WTC11 (cell line): Measurements from ENCODE around the gene CRABP2. TPM values are rescaled to one million over a fixed set of nuclear protein-coding genes. Genes with fewer than 3 reads are reported as not detected.
A peak's percentile ranks its signal among the peaks of the same experiment; 100 is the strongest.

Experiments
- ATAC-seq: fragments of 200-7000 bp; cut with Tn5 transposase; 2 replicates; pipeline ENCODE4 v1.10.0; 2021; ENCODE audit warnings: mild to moderate bottlenecking, moderate library complexity
- CTCF ChIA-PET: fragments of 300-600 bp; sonication (Branson Sonifier 250); formaldehyde crosslinking; loops from one replicate; lab custom pipeline; 2021; ENCODE audit warnings: antibody characterized with exemption; lab: Charles Lee
- POLR2A ChIA-PET: fragments of 350-600 bp; sonication (Branson Sonifier 250); formaldehyde crosslinking; loops from one replicate; lab custom pipeline; 2021; ENCODE audit warnings: antibody characterized with exemption; lab: Charles Lee
- DNase-seq: peaks from one replicate; pipeline ENCODE4 v3.0.0; 2021; ENCODE audit warnings: low spot score
- H3K27ac Mint-ChIP-seq: 2 replicates; pipeline ENCODE4 v1.8.0; 2021; ENCODE audit warnings: mixed read lengths
- H3K27me3 Mint-ChIP-seq: 2 replicates; pipeline ENCODE4 v1.8.0; 2021; ENCODE audit warnings: low read depth, mild to moderate bottlenecking, moderate library complexity, mixed read lengths
- H3K36me3 Mint-ChIP-seq: 2 replicates; pipeline ENCODE4 v1.8.0; 2021; ENCODE audit warnings: mixed read lengths
- H3K4me1 Mint-ChIP-seq: 2 replicates; pipeline ENCODE4 v1.8.0; 2022; ENCODE audit warnings: mixed read lengths
- H3K4me3 Mint-ChIP-seq: 2 replicates; pipeline ENCODE4 v1.8.0; 2021; ENCODE audit warnings: mild to moderate bottlenecking, moderate library complexity, mixed read lengths
- H3K9me3 Mint-ChIP-seq: 2 replicates; pipeline ENCODE4 v1.8.0; 2021; ENCODE audit warnings: mixed read lengths
- ELF4 ChIP-seq: sonication (generic); formaldehyde crosslinking; IDR thresholded peaks from 2 replicates; pipeline ENCODE4 v1.8.1; 2022; ENCODE audit warnings: low read depth, mild to moderate bottlenecking, moderate library complexity, missing genetic modification reagents
- EMX1 ChIP-seq: fragments of 250-450 bp; sonication (Bioruptor Pico); IDR thresholded peaks from 2 replicates; pipeline ENCODE4 v1.8.0; 2021; ENCODE audit warnings: mild to moderate bottlenecking
- FOXK1 ChIP-seq: sonication (generic); formaldehyde crosslinking; IDR thresholded peaks from 2 replicates; pipeline ENCODE4 v1.8.0; 2022; ENCODE audit warnings: mild to moderate bottlenecking, moderate library complexity, missing genetic modification reagents
- GABPB1 ChIP-seq: sonication (generic); formaldehyde crosslinking; IDR thresholded peaks from 2 replicates; pipeline ENCODE4 v1.8.1; 2023; ENCODE audit warnings: mild to moderate bottlenecking, missing genetic modification reagents
- JAZF1 ChIP-seq: fragments of 250-450 bp; sonication (Bioruptor Pico); IDR thresholded peaks from 2 replicates; pipeline ENCODE4 v1.9.0; 2021; ENCODE audit warnings: moderate library complexity, mild to moderate bottlenecking, inconsistent platforms
- NFE2L1 ChIP-seq: sonication (generic); formaldehyde crosslinking; IDR thresholded peaks from 2 replicates; pipeline ENCODE4 v1.8.1; 2023; ENCODE audit warnings: missing genetic modification reagents
- NFYB ChIP-seq: sonication (generic); formaldehyde crosslinking; conservative IDR thresholded peaks from 2 replicates; pipeline ENCODE4 v1.8.0; 2022; ENCODE audit warnings: low read depth, missing genetic modification reagents
- SOX15 ChIP-seq: fragments of 250-450 bp; sonication (Bioruptor Pico); IDR thresholded peaks from 2 replicates; pipeline ENCODE4 v1.9.0; 2021; ENCODE audit warnings: mild to moderate bottlenecking
- ZNF138 ChIP-seq: sonication (generic); formaldehyde crosslinking; conservative IDR thresholded peaks from 2 replicates; pipeline ENCODE4 v1.8.1; 2022; ENCODE audit warnings: mild to moderate bottlenecking, moderate library complexity, missing genetic modification reagents
- ZNF263 ChIP-seq: sonication (generic); formaldehyde crosslinking; IDR thresholded peaks from 2 replicates; pipeline ENCODE4 v1.8.1; 2022; ENCODE audit warnings: low read depth, mild to moderate bottlenecking, moderate library complexity, missing genetic modification reagents
- ZNF416 ChIP-seq: fragments of 250-450 bp; sonication (Bioruptor Pico); IDR thresholded peaks from 2 replicates; pipeline ENCODE4 v1.9.0; 2021; ENCODE audit warnings: mild to moderate bottlenecking, inconsistent platforms
- total RNA-seq: library from RNA; stranded (reverse); gene quantifications from 3 replicates; pipeline ENCODE4 v1.2.3, GENCODE V29; 2021
- TF ChIP-seq, protein P1 (sequence below): fragments of 250-450 bp; sonication (Bioruptor Pico); IDR thresholded peaks from 2 replicates; pipeline ENCODE4 v1.9.0; 2021; ENCODE audit warnings: mild to moderate bottlenecking
- TF ChIP-seq, protein P2 (sequence below): sonication (generic); formaldehyde crosslinking; IDR thresholded peaks from 2 replicates; pipeline ENCODE4 v1.8.0; 2022; ENCODE audit warnings: mild to moderate bottlenecking, missing genetic modification reagents
- TF ChIP-seq, protein P3 (sequence below): sonication (generic); formaldehyde crosslinking; IDR thresholded peaks from 2 replicates; pipeline ENCODE4 v1.8.1; 2022; ENCODE audit warnings: mild to moderate bottlenecking, missing genetic modification reagents, moderate library complexity, borderline replicate concordance
- TF ChIP-seq, protein P4 (sequence below): sonication (generic); formaldehyde crosslinking; IDR thresholded peaks from 2 replicates; pipeline ENCODE4 v1.8.0; 2023; ENCODE audit warnings: missing genetic modification reagents
- TF ChIP-seq, protein P5 (sequence below): sonication (generic); formaldehyde crosslinking; IDR thresholded peaks from 2 replicates; pipeline ENCODE4 v1.8.0; 2022; ENCODE audit warnings: mild to moderate bottlenecking, missing genetic modification reagents

CRABP2 gene
- total RNA-seq, 1 experiment from 2014 or later, result 135 TPM

DNA sequence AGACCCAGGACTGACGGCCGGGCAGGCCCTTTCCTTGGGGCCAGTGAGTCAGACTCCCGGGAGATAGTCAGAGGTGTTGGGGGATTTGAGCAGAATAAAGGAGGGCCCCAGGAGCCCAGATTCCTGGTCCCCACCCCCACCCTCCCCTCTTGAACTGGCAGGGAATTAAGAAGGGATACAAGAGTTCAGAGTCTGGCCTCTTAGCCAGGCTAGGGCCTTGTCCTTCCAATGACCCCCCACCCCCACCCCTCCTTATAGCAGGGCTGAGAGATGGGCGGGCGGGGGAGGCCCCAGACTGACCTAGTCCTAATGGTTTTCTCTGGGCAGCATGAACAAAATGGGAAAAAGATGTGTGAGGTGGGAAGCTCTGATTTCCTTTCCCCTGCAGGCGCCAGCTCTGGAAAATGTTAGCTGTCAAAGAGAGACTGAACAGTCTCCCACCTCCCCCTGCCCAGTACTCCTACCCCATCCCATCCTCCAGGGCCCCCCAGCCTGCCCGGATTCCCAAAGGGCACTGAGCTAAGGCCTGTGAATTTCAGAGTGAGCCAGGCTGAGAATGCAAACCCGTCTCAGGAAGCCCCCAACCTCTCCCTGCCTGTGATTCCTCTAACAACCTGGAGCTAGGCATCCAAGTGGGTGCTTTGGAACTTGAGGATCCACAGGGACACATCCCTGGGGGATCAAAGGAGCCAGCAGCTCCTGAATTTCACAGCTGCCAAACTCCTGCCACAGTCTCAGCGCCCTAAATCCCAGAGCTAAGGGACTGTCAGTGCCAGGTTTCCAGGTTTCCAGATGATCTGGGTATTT, 5.8 kb upstream of the CRABP2 start:
- TF ChIP-seq ZNF416, result no peak
- TF ChIP-seq FOXK1 (CRISPR knock-in tag), result no peak
- TF ChIP-seq, protein P1, sequence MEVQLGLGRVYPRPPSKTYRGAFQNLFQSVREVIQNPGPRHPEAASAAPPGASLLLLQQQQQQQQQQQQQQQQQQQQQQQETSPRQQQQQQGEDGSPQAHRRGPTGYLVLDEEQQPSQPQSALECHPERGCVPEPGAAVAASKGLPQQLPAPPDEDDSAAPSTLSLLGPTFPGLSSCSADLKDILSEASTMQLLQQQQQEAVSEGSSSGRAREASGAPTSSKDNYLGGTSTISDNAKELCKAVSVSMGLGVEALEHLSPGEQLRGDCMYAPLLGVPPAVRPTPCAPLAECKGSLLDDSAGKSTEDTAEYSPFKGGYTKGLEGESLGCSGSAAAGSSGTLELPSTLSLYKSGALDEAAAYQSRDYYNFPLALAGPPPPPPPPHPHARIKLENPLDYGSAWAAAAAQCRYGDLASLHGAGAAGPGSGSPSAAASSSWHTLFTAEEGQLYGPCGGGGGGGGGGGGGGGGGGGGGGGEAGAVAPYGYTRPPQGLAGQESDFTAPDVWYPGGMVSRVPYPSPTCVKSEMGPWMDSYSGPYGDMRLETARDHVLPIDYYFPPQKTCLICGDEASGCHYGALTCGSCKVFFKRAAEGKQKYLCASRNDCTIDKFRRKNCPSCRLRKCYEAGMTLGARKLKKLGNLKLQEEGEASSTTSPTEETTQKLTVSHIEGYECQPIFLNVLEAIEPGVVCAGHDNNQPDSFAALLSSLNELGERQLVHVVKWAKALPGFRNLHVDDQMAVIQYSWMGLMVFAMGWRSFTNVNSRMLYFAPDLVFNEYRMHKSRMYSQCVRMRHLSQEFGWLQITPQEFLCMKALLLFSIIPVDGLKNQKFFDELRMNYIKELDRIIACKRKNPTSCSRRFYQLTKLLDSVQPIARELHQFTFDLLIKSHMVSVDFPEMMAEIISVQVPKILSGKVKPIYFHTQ, result no peak
- Mint-ChIP-seq H3K27me3 (no peaks in the 10 kb centered on the region; the same call in 1 of the 2 replicates), H3K4me1 (peaks cover 55% of the 10 kb centered on the region), H3K9me3 (no peaks in the 10 kb centered on the region), H3K36me3 (no peaks in the 10 kb centered on the region), H3K27ac (no peak overlapping the region), H3K4me3 (no peak overlapping the region)
- ChIA-PET CTCF (interaction anchor here (0.7 to 25.2 kb wide), 9 partner anchors 10 to 209 kb away, joined by 3 to 1553 read pairs (median 7); partner anchors contain the start of genes ISG20L2, METTL25B and NTRK1), POLR2A (interaction anchor here (0.5 to 1.6 kb wide), 4 partner anchors 22 to 222 kb away, joined by 3 to 5 read pairs (median 4); no protein-coding TSS in a partner anchor)
- ATAC-seq (no peak), DNase-seq (no peak)

DNA sequence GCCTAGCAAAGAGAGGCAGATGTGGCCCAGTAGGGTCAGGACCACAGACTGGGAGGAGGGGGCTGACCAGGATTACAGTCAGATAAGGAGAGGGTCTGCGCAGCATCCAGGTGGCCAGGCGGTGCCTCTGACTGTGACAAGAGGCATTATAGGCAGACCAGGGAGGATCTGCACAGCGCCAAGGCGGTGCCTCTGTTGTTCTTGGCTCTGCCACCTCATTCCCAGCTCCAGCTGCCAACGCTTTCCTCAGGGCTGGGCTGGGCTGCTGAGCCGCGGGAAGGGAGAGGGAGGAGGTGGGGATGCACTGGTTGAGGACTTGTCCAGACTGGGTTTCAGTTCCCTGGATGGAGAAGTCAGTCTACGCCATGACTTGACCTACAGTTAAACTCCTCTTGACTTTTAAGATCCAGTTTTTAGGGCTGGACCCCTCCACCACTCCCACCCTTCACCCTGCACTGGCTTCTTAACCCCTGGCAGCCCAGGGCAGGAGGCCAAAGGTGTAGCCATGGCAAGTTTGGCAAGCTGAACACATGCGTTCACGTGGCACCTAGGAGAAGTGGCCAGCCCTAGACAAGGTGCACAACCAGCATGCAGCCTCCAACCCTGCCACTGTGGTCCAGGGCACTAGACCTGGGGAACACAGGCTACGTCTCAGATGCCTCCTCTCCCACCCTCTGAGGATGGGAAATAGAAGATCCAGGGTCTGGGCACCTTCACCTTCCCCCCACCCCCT, 4.5 kb upstream of the CRABP2 start:
- TF ChIP-seq EMX1 (CRISPR knock-in tag), result no peak
- no peak for TF ChIP-seq ZNF138
- TF ChIP-seq, protein P2, sequence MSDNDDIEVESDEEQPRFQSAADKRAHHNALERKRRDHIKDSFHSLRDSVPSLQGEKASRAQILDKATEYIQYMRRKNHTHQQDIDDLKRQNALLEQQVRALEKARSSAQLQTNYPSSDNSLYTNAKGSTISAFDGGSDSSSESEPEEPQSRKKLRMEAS (CRISPR knock-in tag), result no peak
- TF ChIP-seq, protein P3, sequence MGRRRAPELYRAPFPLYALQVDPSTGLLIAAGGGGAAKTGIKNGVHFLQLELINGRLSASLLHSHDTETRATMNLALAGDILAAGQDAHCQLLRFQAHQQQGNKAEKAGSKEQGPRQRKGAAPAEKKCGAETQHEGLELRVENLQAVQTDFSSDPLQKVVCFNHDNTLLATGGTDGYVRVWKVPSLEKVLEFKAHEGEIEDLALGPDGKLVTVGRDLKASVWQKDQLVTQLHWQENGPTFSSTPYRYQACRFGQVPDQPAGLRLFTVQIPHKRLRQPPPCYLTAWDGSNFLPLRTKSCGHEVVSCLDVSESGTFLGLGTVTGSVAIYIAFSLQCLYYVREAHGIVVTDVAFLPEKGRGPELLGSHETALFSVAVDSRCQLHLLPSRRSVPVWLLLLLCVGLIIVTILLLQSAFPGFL (CRISPR knock-in tag), result no peak
- TF ChIP-seq NFYB (CRISPR knock-in tag), result no peak
- TF ChIP-seq JAZF1 (CRISPR knock-in tag), result no peak
- no peak for TF ChIP-seq ELF4
- TF ChIP-seq ZNF263 (CRISPR knock-in tag), result no peak
- no peak for TF ChIP-seq SOX15 (CRISPR knock-in tag)
- H3K9me3 Mint-ChIP-seq, result no peaks in the 10 kb centered on the region
- no peak for ATAC-seq
- peaks cover 55% of the 10 kb centered on the region for H3K4me1 Mint-ChIP-seq
- ChIA-PET CTCF (interaction anchor here (1.0 to 25.2 kb wide), 5 partner anchors 8 to 86 kb away, joined by 5 to 1553 read pairs (median 7); partner anchors contain the start of genes ISG20L2 and METTL25B), POLR2A (interaction anchor here (4.7 to 5.4 kb wide), 2 partner anchors 18 to 33 kb away, joined by 47 to 195 read pairs; partner anchors contain the start of gene NES)
- no peak overlapping the region for H3K4me3 Mint-ChIP-seq
- no peak for DNase-seq
- H3K27ac Mint-ChIP-seq, result no peak overlapping the region
- H3K36me3 Mint-ChIP-seq, result no peaks in the 10 kb centered on the region
- peaks cover 4% of the 10 kb centered on the region for H3K27me3 Mint-ChIP-seq

DNA sequence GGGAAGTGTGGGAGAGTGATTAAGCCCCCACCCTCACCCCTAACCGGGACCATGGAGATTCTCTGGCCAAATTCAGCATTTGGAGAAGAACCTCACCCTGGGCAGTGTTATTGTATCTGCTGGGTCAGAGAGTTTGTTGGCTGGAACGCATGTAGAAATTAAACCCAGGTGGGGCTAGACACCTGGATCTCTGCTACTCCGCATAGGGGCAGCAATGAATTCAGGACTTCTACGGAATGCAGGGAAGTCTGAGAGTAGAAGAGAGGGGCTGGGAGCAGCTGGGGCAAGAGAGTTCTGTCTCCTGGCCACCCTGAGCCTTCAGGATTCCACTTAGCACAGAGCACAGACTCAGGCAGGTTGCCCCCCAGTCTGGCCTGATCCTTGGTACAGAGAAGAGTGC, 3.6 kb upstream of the CRABP2 start:
- CTCF ChIA-PET, result interaction anchor here (0.8 to 25.2 kb wide), 8 partner anchors 11 to 365 kb away, joined by 3 to 1553 read pairs (median 20); partner anchors contain the start of genes INSRR, ISG20L2, METTL25B and NES
- peaks cover 61% of the 10 kb centered on the region for H3K4me1 Mint-ChIP-seq
- H3K4me3 Mint-ChIP-seq, result peak overlapping the region; percentile 84
- no peaks in the 10 kb centered on the region for H3K36me3 Mint-ChIP-seq
- H3K27me3 Mint-ChIP-seq, result peaks cover 13% of the 10 kb centered on the region
- ATAC-seq (no peak), DNase-seq (no peak)
- POLR2A ChIA-PET, result interaction anchor here (1.0 to 5.4 kb wide), 5 partner anchors 17 to 32 kb away, joined by 3 to 195 read pairs (median 9); partner anchors contain the start of genes ISG20L2, METTL25B and NES
- H3K27ac Mint-ChIP-seq, result no peak overlapping the region; the same call in 1 of the 2 replicates
- H3K9me3 Mint-ChIP-seq, result no peaks in the 10 kb centered on the region
- TF ChIP-seq, protein P4, sequence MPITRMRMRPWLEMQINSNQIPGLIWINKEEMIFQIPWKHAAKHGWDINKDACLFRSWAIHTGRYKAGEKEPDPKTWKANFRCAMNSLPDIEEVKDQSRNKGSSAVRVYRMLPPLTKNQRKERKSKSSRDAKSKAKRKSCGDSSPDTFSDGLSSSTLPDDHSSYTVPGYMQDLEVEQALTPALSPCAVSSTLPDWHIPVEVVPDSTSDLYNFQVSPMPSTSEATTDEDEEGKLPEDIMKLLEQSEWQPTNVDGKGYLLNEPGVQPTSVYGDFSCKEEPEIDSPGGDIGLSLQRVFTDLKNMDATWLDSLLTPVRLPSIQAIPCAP (CRISPR knock-in tag), result no peak
- TF ChIP-seq GABPB1 (CRISPR knock-in tag), result no peak
- TF ChIP-seq, protein P5, sequence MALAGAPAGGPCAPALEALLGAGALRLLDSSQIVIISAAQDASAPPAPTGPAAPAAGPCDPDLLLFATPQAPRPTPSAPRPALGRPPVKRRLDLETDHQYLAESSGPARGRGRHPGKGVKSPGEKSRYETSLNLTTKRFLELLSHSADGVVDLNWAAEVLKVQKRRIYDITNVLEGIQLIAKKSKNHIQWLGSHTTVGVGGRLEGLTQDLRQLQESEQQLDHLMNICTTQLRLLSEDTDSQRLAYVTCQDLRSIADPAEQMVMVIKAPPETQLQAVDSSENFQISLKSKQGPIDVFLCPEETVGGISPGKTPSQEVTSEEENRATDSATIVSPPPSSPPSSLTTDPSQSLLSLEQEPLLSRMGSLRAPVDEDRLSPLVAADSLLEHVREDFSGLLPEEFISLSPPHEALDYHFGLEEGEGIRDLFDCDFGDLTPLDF, result no peak
- TF ChIP-seq NFE2L1 (CRISPR knock-in tag), result no peak
- no peak for TF ChIP-seq ZNF416
